ENCODE results near the gene UNC45A. TPM values are rescaled to one million over a fixed set of nuclear protein-coding genes. Genes with fewer than 3 reads are reported as not detected.
A peak's percentile ranks its signal among the peaks of the same experiment; 100 is the strongest.

The UNC45A gene
- total RNA-seq (2021; fragmentation: NEBNext Ultra II Directional; extraction: Animal tissue kit (Norgen Biotek cat#: 25700)), result 75.4 and 84.2 TPM in 2 replicates
- 74.1 and 87.2 TPM in 2 replicates for polyA plus RNA-seq (2011; rRNA removed)
- 89.0 TPM for polyA plus RNA-seq (2011; cell fraction: cytosol; rRNA removed)
- 152 TPM for polyA plus RNA-seq (2011; cell fraction: nucleus; rRNA removed)
- 58.1 to 98.9 TPM (median 91.2 TPM) in 4 replicates for polyA plus RNA-seq (2012, experiment 1 of 2)
- 60.3 TPM for polyA plus RNA-seq (2012, experiment 2 of 2)
- polyA plus RNA-seq (2013, experiment 1 of 2), result 30.1 TPM
- polyA plus RNA-seq (2013, experiment 2 of 2), result 26.3 TPM
- 72.3 and 80.6 TPM in 2 replicates for polyA minus RNA-seq (2011; rRNA and poly(A)+ RNA removed)
- 47.0 TPM for polyA minus RNA-seq (2011; cell fraction: cytosol; rRNA and poly(A)+ RNA removed)
- 59.5 TPM for polyA minus RNA-seq (2011; cell fraction: nucleus; rRNA and poly(A)+ RNA removed)
- long read RNA-seq, experiment 1, partial matches to known transcripts, result 49 of 52 reads
- long read RNA-seq, experiment 1, other reads (novel, unspliced or antisense), result 3 of 52 reads
- long read RNA-seq, experiment 2, transcript UNC45A-202 (20 exons, 3,252 nt), result major isoform, 6 of 26 reads
- long read RNA-seq, experiment 2, partial matches to known transcripts, result 18 of 26 reads
- long read RNA-seq, experiment 2, other reads (novel, unspliced or antisense), result 1 of 26 reads

GRCh38 chr15:90934949-90935751, at the start of gene UNC45A:
UNC45A (plus strand) TSS chr15:90935285; CDS start chr15:90935325, 40 bp downstream.
- no peak within 1 kb of the TSS for H3K14ac ChIP-seq (ENCODE audit: insufficient read length)
- peaks cover 11% of the 10 kb centered on the region; the same call in 1 of the 2 replicates for H3K23me2 ChIP-seq (ENCODE audit: low read depth, low read length)
- H3K4ac ChIP-seq (replicated peaks; ENCODE audit: insufficient read length, low read depth, low read length), result no peak within 1 kb of the TSS
- no peak within 1 kb of the TSS for H2AK5ac ChIP-seq (ENCODE audit: low read depth, low read length)
- CTCF ChIA-PET (ENCODE audit: partially characterized antibody), result interaction anchor here (0.6 to 20.7 kb wide), 32 partner anchors 8 to 426 kb away, joined by 3 to 306 read pairs (median 4); partner anchors contain the start of genes FES, FURIN, MAN2A2 and PRC1
- peak within 1 kb of the TSS; percentile 76 for H4K8ac ChIP-seq (ENCODE audit: extremely low read depth, insufficient read depth, low read length)
- no peak within 1 kb of the TSS for H2BK15ac ChIP-seq (ENCODE audit: low read length)
- POLR2A ChIA-PET (ENCODE audit: partially characterized antibody), result interaction anchor here (0.6 to 5.0 kb wide), 13 partner anchors 9 to 522 kb away, joined by 3 to 24 read pairs (median 4); partner anchors contain the start of genes MAN2A2, RCCD1, SV2B and VPS33B
- H3K27ac ChIP-seq (ENCODE audit: low read depth, low read length), result no peak within 1 kb of the TSS
- H3K9me3 ChIP-seq (ENCODE audit: insufficient read depth in 2 of 2, low read depth in 1 of 2, low read length in 1 of 2), result no peaks in the 10 kb centered on the region
- H3K36me3 ChIP-seq (ENCODE audit: control insufficient read depth in 2 of 4, insufficient read depth in 4 of 4, low read length in 3 of 4), result peaks cover under 1 to 20% (median 13%) of the 10 kb centered on the region in 4 experiments; a peak in 6 of 8 replicates
- H3K27me3 ChIP-seq (replicated peaks in 1 of 4; ENCODE audit: control insufficient read depth in 3 of 4, extremely low read depth in 1 of 4, insufficient read depth in 3 of 4, low read length in 3 of 4), result 0 out of 7 replicates have a peak, but pooled peaks cover 0 to 4% (median 0%) of the 10 kb centered on the region in 4 experiments
- WGBS, 2 experiments (ENCODE audit: extremely low coverage in 1 of 2, insufficient coverage in 1 of 2, insufficient read length in 1 of 2, insufficient replicate concordance in 2 of 2, low coverage in 1 of 2, low lambda C conversion rate in 2 of 2, missing lambda C conversion rate in 1 of 2), result 4% methylated on average over 33 of the region's 65 CpGs; no CpG with 5 or more reads in 1 of the 2 experiments
- peak within 1 kb of the TSS; percentile 52 for H2BK5ac ChIP-seq (ENCODE audit: low read depth, low read length)
- H3K18ac ChIP-seq (ENCODE audit: extremely low read depth, low read length), result peak within 1 kb of the TSS; percentile 48; the same call in 1 of the 2 replicates
- H4K91ac ChIP-seq (replicated peaks; ENCODE audit: insufficient read length, low read length), result no peak within 1 kb of the TSS
- peak within 1 kb of the TSS; percentile 63 to 96 for H3K4me2 ChIP-seq (ENCODE audit: insufficient read depth in 1 of 2, low read depth in 2 of 2, low read length in 2 of 2)
- no peaks in the 10 kb centered on the region for H3K79me2 ChIP-seq (ENCODE audit: control insufficient read depth in 1 of 2, insufficient read depth in 2 of 2, low read length in 2 of 2)
- FAIRE-seq (no peak), DNase-seq (ENCODE audit: low read depth in 1 of 2, low spot score in 2 of 2) (peak; percentile 79 to 98)
- H2AFZ ChIP-seq (ENCODE audit: low read length), result peak within 1 kb of the TSS; percentile 48; the same call in 1 of the 2 replicates
- peak within 1 kb of the TSS; percentile 59 to 80 (median 72) for H3K4me3 ChIP-seq (ENCODE audit: extremely low read depth in 1 of 4, insufficient read depth in 2 of 4, low read depth in 3 of 4, low read length in 4 of 4)
- H3K4me1 ChIP-seq (replicated peaks in 1 of 4; ENCODE audit: control insufficient read depth in 3 of 4, insufficient read depth in 4 of 4, low read length in 3 of 4), result peaks cover 0 to 13% (median 7%) of the 10 kb centered on the region in 4 experiments; a peak in 6 of 7 replicates
- no peak within 1 kb of the TSS for H2BK120ac ChIP-seq (replicated peaks; ENCODE audit: low read depth, low read length)
- H3K23ac ChIP-seq (ENCODE audit: insufficient read length), result no peak within 1 kb of the TSS
- H4K5ac ChIP-seq (ENCODE audit: insufficient read length, low read depth, low read length), result no peak within 1 kb of the TSS
- H3K79me1 ChIP-seq (ENCODE audit: low read depth, low read length), result no peaks in the 10 kb centered on the region
- H3K9ac ChIP-seq (replicated peaks in 1 of 4; ENCODE audit: extremely low read depth in 1 of 4, low read depth in 3 of 4, low read length in 3 of 4), result peak within 1 kb of the TSS in 3 of 4 experiments; percentile 20 to 39 (median 36); a peak in 5 of 7 replicates
- H2BK20ac ChIP-seq (ENCODE audit: low read length), result no peak within 1 kb of the TSS
- H2BK12ac ChIP-seq (ENCODE audit: low read depth, low read length), result no peak within 1 kb of the TSS
- peaks cover 0 to 4% of the 10 kb centered on the region in 2 experiments for H4K20me1 ChIP-seq (replicated peaks in 1 of 2; ENCODE audit: control insufficient read depth in 1 of 2, insufficient read depth in 2 of 2, low read length in 2 of 2)
- H3K56ac ChIP-seq (replicated peaks; ENCODE audit: insufficient read length, low read depth, low read length), result peak within 1 kb of the TSS; percentile 52
- TF ChIP-seq NRF1 (IDR thresholded peaks at IDR 0.05; ENCODE audit: low read depth, low read length) (peak; percentile 62), NANOG (IDR thresholded peaks at IDR 0.05; ENCODE audit: insufficient read depth, low read depth, low read length, poor library complexity, severe bottlenecking) (no peak), CHD1 (IDR thresholded peaks at IDR 0.05; ENCODE audit: low read depth, low read length) (no peak), KDM4A (IDR thresholded peaks at IDR 0.05; ENCODE audit: low read depth, low read length, severe bottlenecking) (peak; percentile 79), MAX (IDR thresholded peaks at IDR 0.05) (peak; percentile 53), PHF8 (conservative IDR thresholded peaks at IDR 0.05; ENCODE audit: low read depth, low read length) (peak; percentile 47; the same call in 1 of the 2 replicates), CREB1 (IDR thresholded peaks at IDR 0.05) (peak; percentile 39; the same call in 1 of the 2 replicates)
